ENCODE results near the gene TBP.
"Not testable (repeated sequence)": the region's sequence is repeated elsewhere in the genome, so short reads cannot be mapped to it uniquely, and the experiment has no call there.

The TBP gene

DNA sequence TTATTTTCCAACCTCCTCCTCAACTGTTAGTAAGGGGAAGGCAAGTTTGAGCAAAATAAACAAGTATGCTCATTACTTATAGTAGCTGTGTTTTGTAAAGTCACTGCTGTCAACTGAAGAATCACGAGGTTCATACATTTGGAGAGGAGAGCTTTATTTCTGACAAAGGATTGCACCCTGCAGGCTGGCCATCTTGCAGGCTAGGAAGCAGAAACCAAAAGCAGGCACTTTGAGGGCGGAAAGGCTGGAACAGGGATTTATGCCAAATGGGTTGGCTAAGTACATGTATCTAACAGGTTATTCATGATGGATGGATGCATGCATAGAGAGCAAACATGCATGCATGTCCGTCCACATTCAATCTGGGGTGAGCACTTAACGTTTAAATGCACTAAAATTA is 47.7 kb upstream of the TBP start:
- H3K27ac ChIP-seq (replicated peaks) = no peak overlapping the region
- no peak overlapping the region for H3K4me3 ChIP-seq (replicated peaks; ENCODE audit: insufficient read depth, low read length)
- no peak for DNase-seq (ENCODE audit: low read depth in 1 of 2, low spot score in 1 of 2)
- no peaks in the 10 kb centered on the region for H3K27me3 ChIP-seq (ENCODE audit: insufficient read depth, poor library complexity, severe bottlenecking)
- no peak for TF ChIP-seq POLR2AphosphoS5 (IDR thresholded peaks at IDR 0.05; ENCODE audit: low read depth)
- TF ChIP-seq SPI1 (IDR thresholded peaks at IDR 0.05; ENCODE audit: borderline replicate concordance, low read depth) = no peak
- TF ChIP-seq GABPA (IDR thresholded peaks at IDR 0.05; ENCODE audit: low read depth) = no peak
- TF ChIP-seq, protein P1, sequence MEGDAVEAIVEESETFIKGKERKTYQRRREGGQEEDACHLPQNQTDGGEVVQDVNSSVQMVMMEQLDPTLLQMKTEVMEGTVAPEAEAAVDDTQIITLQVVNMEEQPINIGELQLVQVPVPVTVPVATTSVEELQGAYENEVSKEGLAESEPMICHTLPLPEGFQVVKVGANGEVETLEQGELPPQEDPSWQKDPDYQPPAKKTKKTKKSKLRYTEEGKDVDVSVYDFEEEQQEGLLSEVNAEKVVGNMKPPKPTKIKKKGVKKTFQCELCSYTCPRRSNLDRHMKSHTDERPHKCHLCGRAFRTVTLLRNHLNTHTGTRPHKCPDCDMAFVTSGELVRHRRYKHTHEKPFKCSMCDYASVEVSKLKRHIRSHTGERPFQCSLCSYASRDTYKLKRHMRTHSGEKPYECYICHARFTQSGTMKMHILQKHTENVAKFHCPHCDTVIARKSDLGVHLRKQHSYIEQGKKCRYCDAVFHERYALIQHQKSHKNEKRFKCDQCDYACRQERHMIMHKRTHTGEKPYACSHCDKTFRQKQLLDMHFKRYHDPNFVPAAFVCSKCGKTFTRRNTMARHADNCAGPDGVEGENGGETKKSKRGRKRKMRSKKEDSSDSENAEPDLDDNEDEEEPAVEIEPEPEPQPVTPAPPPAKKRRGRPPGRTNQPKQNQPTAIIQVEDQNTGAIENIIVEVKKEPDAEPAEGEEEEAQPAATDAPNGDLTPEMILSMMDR (IDR thresholded peaks at IDR 0.05; ENCODE audit: insufficient read depth, low read length) = no peak
- TF ChIP-seq, protein P2, sequence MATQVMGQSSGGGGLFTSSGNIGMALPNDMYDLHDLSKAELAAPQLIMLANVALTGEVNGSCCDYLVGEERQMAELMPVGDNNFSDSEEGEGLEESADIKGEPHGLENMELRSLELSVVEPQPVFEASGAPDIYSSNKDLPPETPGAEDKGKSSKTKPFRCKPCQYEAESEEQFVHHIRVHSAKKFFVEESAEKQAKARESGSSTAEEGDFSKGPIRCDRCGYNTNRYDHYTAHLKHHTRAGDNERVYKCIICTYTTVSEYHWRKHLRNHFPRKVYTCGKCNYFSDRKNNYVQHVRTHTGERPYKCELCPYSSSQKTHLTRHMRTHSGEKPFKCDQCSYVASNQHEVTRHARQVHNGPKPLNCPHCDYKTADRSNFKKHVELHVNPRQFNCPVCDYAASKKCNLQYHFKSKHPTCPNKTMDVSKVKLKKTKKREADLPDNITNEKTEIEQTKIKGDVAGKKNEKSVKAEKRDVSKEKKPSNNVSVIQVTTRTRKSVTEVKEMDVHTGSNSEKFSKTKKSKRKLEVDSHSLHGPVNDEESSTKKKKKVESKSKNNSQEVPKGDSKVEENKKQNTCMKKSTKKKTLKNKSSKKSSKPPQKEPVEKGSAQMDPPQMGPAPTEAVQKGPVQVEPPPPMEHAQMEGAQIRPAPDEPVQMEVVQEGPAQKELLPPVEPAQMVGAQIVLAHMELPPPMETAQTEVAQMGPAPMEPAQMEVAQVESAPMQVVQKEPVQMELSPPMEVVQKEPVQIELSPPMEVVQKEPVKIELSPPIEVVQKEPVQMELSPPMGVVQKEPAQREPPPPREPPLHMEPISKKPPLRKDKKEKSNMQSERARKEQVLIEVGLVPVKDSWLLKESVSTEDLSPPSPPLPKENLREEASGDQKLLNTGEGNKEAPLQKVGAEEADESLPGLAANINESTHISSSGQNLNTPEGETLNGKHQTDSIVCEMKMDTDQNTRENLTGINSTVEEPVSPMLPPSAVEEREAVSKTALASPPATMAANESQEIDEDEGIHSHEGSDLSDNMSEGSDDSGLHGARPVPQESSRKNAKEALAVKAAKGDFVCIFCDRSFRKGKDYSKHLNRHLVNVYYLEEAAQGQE (IDR thresholded peaks at IDR 0.05; ENCODE audit: insufficient replicate concordance, low read depth) = no peak

DNA sequence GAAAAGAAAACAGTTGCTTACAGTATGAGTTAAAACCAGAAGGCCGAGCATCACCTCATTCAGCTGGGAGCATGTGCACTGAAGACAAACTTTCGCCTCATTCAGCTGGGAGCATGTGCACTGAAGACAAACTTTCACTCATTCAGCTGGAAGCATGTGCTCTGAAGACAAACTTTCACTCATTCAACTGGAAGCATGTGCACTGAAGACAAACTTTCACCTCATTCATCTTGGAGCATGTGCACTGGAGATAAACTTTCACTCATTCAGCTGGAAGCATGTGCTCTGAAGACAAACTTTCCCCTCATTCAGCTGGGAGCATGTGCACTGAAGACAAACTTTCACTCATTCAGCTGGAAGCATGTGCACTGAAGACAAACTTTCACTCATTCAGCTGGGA is 46.4 kb upstream of the TBP start:
- not testable (repeated sequence) for H3K27me3 ChIP-seq (ENCODE audit: insufficient read depth, poor library complexity, severe bottlenecking); H3K27ac ChIP-seq (replicated peaks); H3K4me3 ChIP-seq (replicated peaks; ENCODE audit: insufficient read depth, low read length); DNase-seq (ENCODE audit: low read depth in 1 of 2, low spot score in 1 of 2)

DNA sequence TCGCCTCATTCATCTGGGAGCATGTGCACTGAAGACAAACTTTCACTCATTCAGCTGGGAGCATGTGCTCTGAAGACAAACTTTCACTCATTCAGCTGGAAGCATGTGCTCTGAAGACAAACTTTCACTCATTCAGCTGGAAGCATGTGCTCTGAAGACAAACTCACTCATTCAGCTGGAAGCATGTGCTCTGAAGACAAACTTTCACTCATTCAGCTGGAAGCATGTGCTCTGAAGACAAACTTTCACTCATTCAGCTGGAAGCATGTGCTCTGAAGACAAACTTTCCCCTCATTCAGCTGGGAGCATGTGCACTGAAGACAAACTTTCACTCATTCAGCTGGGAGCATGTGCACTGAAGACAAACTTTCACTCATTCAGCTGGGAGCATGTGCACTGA is 45.9 kb upstream of the TBP start:
- H3K27ac ChIP-seq (replicated peaks); DNase-seq (ENCODE audit: low read depth in 1 of 2, low spot score in 1 of 2); H3K4me3 ChIP-seq (replicated peaks; ENCODE audit: insufficient read depth, low read length); H3K27me3 ChIP-seq (ENCODE audit: insufficient read depth, poor library complexity, severe bottlenecking): not testable (repeated sequence)

GRCh38 chr6:170508892-170509722 is 45.1 kb upstream of the TBP start:
- not testable (repeated sequence) for DNase-seq (ENCODE audit: low read depth in 1 of 2, low spot score in 1 of 2); H3K27ac ChIP-seq (replicated peaks); H3K4me3 ChIP-seq (replicated peaks; ENCODE audit: insufficient read depth, low read length); H3K27me3 ChIP-seq (ENCODE audit: insufficient read depth, poor library complexity, severe bottlenecking)

DNA sequence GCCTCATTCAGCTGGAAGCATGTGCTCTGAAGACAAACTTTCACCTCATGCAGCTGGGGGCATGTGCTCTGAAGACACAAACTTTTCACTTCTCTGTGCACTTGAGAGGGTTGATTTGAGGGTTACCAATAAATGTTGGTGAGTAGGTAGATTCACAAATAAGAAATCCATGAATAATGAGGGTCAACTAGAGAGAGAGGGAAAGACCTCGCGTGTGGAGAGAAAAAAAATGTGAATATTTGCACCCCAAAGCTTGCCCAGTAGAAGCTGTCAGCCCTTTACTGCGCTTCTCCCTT is 44.5 kb upstream of the TBP start:
- Histone ChIP-seq H3K27ac (replicated peaks) (no peak overlapping the region), H3K27me3 (ENCODE audit: insufficient read depth, poor library complexity, severe bottlenecking) (no peaks in the 10 kb centered on the region), H3K4me3 (replicated peaks; ENCODE audit: insufficient read depth, low read length) (no peak overlapping the region)
- TF ChIP-seq, protein P1 (IDR thresholded peaks at IDR 0.05; ENCODE audit: insufficient read depth, low read length) = no peak
- TF ChIP-seq GABPA (IDR thresholded peaks at IDR 0.05; ENCODE audit: low read depth) = no peak
- TF ChIP-seq SPI1 (IDR thresholded peaks at IDR 0.05; ENCODE audit: borderline replicate concordance, low read depth) = no peak
- TF ChIP-seq, protein P2 (IDR thresholded peaks at IDR 0.05; ENCODE audit: insufficient replicate concordance, low read depth) = no peak
- TF ChIP-seq POLR2AphosphoS5 (IDR thresholded peaks at IDR 0.05; ENCODE audit: low read depth) = no peak
- no peak for DNase-seq (ENCODE audit: low read depth in 1 of 2, low spot score in 1 of 2)
